SH-SY5Y (cell line): ENCODE results near the gene PAGE2.

ENCODE experiments used
- GATA2 ChIP-seq: IDR thresholded peaks from 2 replicates; pipeline ENCODE4 v1.6.1; 2011; ENCODE audit warnings: mild to moderate bottlenecking, low read depth, low read length
- GATA3 ChIP-seq: IDR thresholded peaks from 2 replicates; pipeline ENCODE4 v1.6.1; 2011; ENCODE audit warnings: low read depth, mild to moderate bottlenecking, low read length, moderate library complexity

PAGE2 gene

GRCh38 chrX:55111578-55112254 lies 22.9 kb downstream of the PAGE2 start:
- no peak for TF ChIP-seq GATA2
- TF ChIP-seq GATA3: no peak

GRCh38 chrX:55118574-55118973 lies 29.8 kb downstream of the PAGE2 start:
- TF ChIP-seq GATA2: no peak
- TF ChIP-seq GATA3: no peak

GRCh38 chrX:55119271-55119670 lies 30.5 kb downstream of the PAGE2 start:
- TF ChIP-seq GATA3 (no peak), GATA2 (no peak)

- no peak for TF ChIP-seq GATA3
- TF ChIP-seq GATA2: no peak
These were observed 30.9 kb downstream of the PAGE2 start for GRCh38 chrX:55119712-55120111.

- TF ChIP-seq GATA3 (no peak), GATA2 (no peak)
These were observed 32.0 kb downstream of the PAGE2 start for GRCh38 chrX:55120761-55121358.

GRCh38 chrX:55123900-55124299 lies 35.1 kb downstream of the PAGE2 start:
- TF ChIP-seq GATA3: no peak
- TF ChIP-seq GATA2: no peak

GRCh38 chrX:55127692-55128091 lies 38.9 kb downstream of the PAGE2 start:
- TF ChIP-seq GATA2: no peak
- no peak for TF ChIP-seq GATA3

GRCh38 chrX:55129361-55129760 lies 40.5 kb downstream of the PAGE2 start:
- TF ChIP-seq GATA3 (no peak), GATA2 (no peak)

GRCh38 chrX:55130481-55130880 lies 41.7 kb downstream of the PAGE2 start:
- TF ChIP-seq GATA2: no peak
- no peak for TF ChIP-seq GATA3

GRCh38 chrX:55132416-55132815 lies 43.6 kb downstream of the PAGE2 start:
- TF ChIP-seq GATA3 (no peak), GATA2 (no peak)

- TF ChIP-seq GATA3 (no peak), GATA2 (no peak)
These were observed 46.4 kb downstream of the PAGE2 start for GRCh38 chrX:55135171-55135570.
